A673 (cell line): ENCODE measurements around the gene PCP4. TPM values are rescaled to one million over a fixed set of nuclear protein-coding genes. Genes with fewer than 3 reads are reported as not detected.

Experiments
- BruUV-seq: library from RNA; stranded (reverse); fragments of 400-500 nt; replicated peaks from 2 replicates; lab custom pipeline; 2021; lab: Mats Ljungman, UMichigan
- CTCF ChIA-PET: fragments of 300-600 bp; sonication (Branson Sonifier 250); formaldehyde crosslinking; loops from one replicate; lab custom pipeline; 2022; ENCODE audit warnings: antibody characterized with exemption; lab: Charles Lee
- POLR2A ChIA-PET: fragments of 300-600 bp; sonication (Branson Sonifier 250); formaldehyde crosslinking; loops from one replicate; lab custom pipeline; 2022; ENCODE audit warnings: antibody characterized with exemption; ENCODE audit not compliant: low non-redundant PET; lab: Charles Lee
- DNase-seq: peaks from one replicate; pipeline ENCODE4 v3.0.0-alpha.2; 2015; ENCODE audit warnings: low spot score
- H3K27ac ChIP-seq: fragments of 200-600 bp; sonication (generic); 2 replicates; pipeline ENCODE4 v1.5.1; 2016; ENCODE audit warnings: mixed run types, low read depth, mild to moderate bottlenecking, mixed read lengths, antibody characterized with exemption, low read length; ENCODE audit not compliant: poor library complexity, severe bottlenecking
- H3K27me3 ChIP-seq: fragments of 200-600 bp; sonication (generic); replicated peaks from 2 replicates; pipeline ENCODE4 v1.6.1; 2017; ENCODE audit warnings: mixed run types, low read depth, mild to moderate bottlenecking, mixed read lengths, antibody characterized with exemption, low read length; ENCODE audit not compliant: insufficient read depth, poor library complexity
- H3K36me3 ChIP-seq: fragments of 200-600 bp; sonication (generic); 2 replicates; pipeline ENCODE4 v1.6.1; 2016; ENCODE audit warnings: mixed run types, mild to moderate bottlenecking, mixed read lengths, antibody characterized with exemption, low read length; ENCODE audit not compliant: insufficient read depth, poor library complexity, severe bottlenecking
- H3K4me1 ChIP-seq: fragments of 200-600 bp; sonication (generic); 2 replicates; pipeline ENCODE4 v1.6.1; 2017; ENCODE audit warnings: mixed run types, mild to moderate bottlenecking, mixed read lengths, antibody characterized with exemption, low read length; ENCODE audit not compliant: insufficient read depth, poor library complexity, severe bottlenecking
- H3K4me3 ChIP-seq: fragments of 200-600 bp; sonication (generic); 2 replicates; pipeline ENCODE4 v1.5.1; 2016; ENCODE audit warnings: low read depth, mixed run types, mild to moderate bottlenecking, mixed read lengths, low read length; ENCODE audit not compliant: poor library complexity, severe bottlenecking
- H3K9me3 ChIP-seq: fragments of 200-600 bp; sonication (generic); 2 replicates; pipeline ENCODE4 v1.6.1; 2016; ENCODE audit warnings: mixed run types, low read depth, mild to moderate bottlenecking, mixed read lengths, antibody characterized with exemption, low read length; ENCODE audit not compliant: poor library complexity, severe bottlenecking
- CTCF ChIP-seq: fragments of 300-800, 200-600 bp; sonication (generic); conservative IDR thresholded peaks from 2 replicates; pipeline ENCODE4 v1.5.1; 2017; ENCODE audit warnings: low read depth, mild to moderate bottlenecking, antibody characterized with exemption, low read length, moderate library complexity, mixed read lengths
- EZH2 ChIP-seq: fragments of 200-600 bp; sonication (generic); IDR thresholded peaks from 2 replicates; pipeline ENCODE4 v1.6.1; 2017; ENCODE audit warnings: borderline replicate concordance, low read depth, mild to moderate bottlenecking, mixed read lengths, antibody characterized with exemption, low read length; ENCODE audit not compliant: poor library complexity, severe bottlenecking
- intact Hi-C: fragments of 100-400 bp; cut with micrococcal nuclease; formaldehyde crosslinking; loops from one replicate; pipeline ENCODE4 v1.10.0; 2022; ENCODE audit not compliant: unreplicated experiment
- total RNA-seq: library from RNA; stranded (reverse); gene quantifications from 2 replicates; pipeline ENCODE4 v1.2.3, GENCODE V29; 2021

PCP4 gene
- total RNA-seq, 1 experiment from 2014 or later, result not detected

GRCh38 chr21:39956586-39956985 is 89.3 kb downstream of the PCP4 start:
- H3K27ac ChIP-seq, result no peak overlapping the region
- CTCF ChIA-PET, result no interaction called here
- no peak overlapping the region for H3K4me3 ChIP-seq
- intact Hi-C loops, result loop anchor here (10.0 kb wide), 1 partner anchor 48 kb away; no protein-coding TSS in a partner anchor
- no peak for DNase-seq
- POLR2A ChIA-PET, result no interaction called here
- H3K9me3 ChIP-seq, result peaks cover 17% of the 10 kb centered on the region
- no peaks in the 10 kb centered on the region for H3K36me3 ChIP-seq
- no TSS peak for BruUV-seq
- no peaks in the 10 kb centered on the region for H3K4me1 ChIP-seq
- TF ChIP-seq CTCF, result no peak
- no peak for TF ChIP-seq EZH2
- no peaks in the 10 kb centered on the region for H3K27me3 ChIP-seq

- H3K4me1 ChIP-seq, result no peaks in the 10 kb centered on the region
- no peaks in the 10 kb centered on the region for H3K36me3 ChIP-seq
- H3K4me3 ChIP-seq, result no peak overlapping the region
- intact Hi-C loops, result loop anchor here (10.0 kb wide), 1 partner anchor 46 kb away; no protein-coding TSS in a partner anchor
- H3K9me3 ChIP-seq, result peaks cover 19% of the 10 kb centered on the region
- no TSS peak for BruUV-seq
- CTCF ChIA-PET, result no interaction called here
- TF ChIP-seq CTCF (no peak), EZH2 (no peak)
- POLR2A ChIA-PET, result no interaction called here
- H3K27me3 ChIP-seq, result no peaks in the 10 kb centered on the region
- DNase-seq, result no peak
- H3K27ac ChIP-seq, result no peak overlapping the region
Observed at GRCh38 chr21:39958731-39959130, 91.5 kb downstream of the PCP4 start.

GRCh38 chr21:39961251-39961650 is 94.0 kb downstream of the PCP4 start:
- BruUV-seq, result no TSS peak
- no peak overlapping the region for H3K4me3 ChIP-seq
- H3K36me3 ChIP-seq, result no peaks in the 10 kb centered on the region
- intact Hi-C loops, result no loop called here
- H3K27ac ChIP-seq, result no peak overlapping the region
- DNase-seq, result no peak
- H3K27me3 ChIP-seq, result no peaks in the 10 kb centered on the region
- TF ChIP-seq CTCF (no peak), EZH2 (no peak)
- POLR2A ChIA-PET, result no interaction called here
- CTCF ChIA-PET, result no interaction called here
- H3K4me1 ChIP-seq, result no peaks in the 10 kb centered on the region
- H3K9me3 ChIP-seq, result peaks cover 27% of the 10 kb centered on the region
